ENCODE results near the gene CACNA1I. TPM values are rescaled to one million over a fixed set of nuclear protein-coding genes. Genes with fewer than 3 reads are reported as not detected.

CACNA1I gene
- total RNA-seq, 1 donor from 2014 or later: 0.40 TPM

DNA sequence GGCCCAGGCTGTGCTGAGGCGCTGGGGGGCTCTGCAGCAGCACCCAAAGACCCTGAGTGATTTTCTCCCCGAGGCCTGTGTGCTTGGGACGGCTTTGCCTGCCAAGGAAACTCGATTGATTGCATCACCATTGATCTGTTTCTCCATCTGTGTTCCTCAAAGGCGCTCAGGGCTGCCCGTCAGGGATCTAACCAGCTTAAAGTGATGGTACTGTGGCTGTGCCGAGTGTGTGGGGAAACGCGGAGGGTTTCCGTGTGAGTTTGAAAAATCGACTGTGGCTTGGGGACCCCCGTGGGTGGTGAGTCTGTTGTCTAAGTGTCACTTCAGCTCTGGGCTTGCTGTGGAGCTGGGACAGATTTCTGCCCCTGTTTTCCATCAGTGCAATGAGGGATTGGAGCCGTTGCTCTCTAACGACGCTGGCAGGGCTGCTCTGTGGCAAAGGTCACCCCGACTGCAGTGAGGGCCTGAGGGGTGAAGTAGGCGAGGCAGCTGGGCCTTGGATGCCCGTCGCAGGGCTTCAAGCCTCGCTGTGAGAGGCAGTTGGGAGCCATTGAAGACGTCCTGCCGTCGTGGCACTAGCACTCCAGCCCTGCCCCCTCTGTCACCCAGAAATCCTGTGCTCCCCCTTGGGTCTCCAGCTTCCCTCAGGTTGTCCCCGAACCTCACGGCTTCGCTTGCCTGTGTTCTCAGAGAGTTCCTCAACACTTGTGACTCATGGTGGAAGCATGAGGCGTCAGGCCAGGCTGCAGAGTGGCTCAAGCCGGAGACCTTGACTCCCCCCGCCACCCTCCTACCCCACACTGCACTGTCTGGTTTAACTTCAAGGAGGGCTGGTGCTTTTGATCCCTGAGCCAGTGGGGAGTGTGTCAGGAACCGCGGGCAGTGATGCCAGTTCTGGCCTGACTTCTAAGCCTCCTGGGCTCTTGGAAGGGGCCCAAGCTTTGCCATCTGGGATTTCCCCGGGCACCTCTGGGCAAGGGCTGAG is 21.8 kb downstream of the CACNA1I start:
- ATAC-seq: peak; percentile 28
- intact Hi-C loops (cut with DNase I): no loop called here
- no peak for DNase-seq (ENCODE audit: low spot score)

DNA sequence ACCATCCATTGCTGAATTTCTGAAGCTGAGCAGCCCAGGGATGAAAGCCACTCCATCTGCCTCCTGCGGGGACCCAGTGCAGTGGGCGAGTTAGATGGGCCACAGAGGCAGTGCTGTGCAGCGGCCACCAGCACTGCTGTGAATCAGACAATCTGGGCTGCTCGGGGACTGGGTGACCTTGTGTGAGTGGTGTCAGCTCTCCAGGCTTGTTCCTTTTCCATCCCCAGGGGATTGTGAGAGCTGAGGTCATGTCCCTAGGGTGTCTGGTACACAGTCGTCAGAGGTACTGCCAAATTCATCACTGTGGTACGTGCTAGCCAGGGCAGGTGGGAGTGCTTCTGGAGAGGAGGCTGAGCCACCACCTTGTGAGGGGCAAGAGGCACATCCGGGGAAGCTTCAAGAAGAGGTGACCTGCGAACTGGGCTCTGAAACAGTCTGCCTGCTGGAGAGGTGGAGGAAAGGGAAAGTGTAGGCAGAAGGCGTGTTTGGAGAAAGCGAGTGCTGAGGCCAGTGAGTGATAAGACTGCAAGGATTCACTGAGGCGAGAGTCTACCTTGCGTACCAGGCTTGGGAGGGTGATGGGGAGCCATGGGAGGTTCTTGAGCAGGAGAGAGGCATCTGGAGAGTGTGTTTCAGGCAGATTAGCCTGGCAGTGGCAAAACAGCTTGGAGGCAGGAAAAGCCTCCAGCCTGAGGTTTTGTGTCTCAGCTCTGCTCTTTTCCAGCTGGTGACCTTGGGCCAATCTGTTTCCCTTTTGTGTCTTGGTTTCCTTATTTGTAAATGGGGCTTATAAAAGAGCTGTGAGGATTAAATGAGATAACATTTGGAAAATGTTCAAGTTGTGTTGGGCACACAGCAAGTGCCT is 22.7 kb downstream of the CACNA1I start:
- DNase-seq (ENCODE audit: low spot score): no peak
- intact Hi-C loops (cut with DNase I): no loop called here
- ATAC-seq: no peak

DNA sequence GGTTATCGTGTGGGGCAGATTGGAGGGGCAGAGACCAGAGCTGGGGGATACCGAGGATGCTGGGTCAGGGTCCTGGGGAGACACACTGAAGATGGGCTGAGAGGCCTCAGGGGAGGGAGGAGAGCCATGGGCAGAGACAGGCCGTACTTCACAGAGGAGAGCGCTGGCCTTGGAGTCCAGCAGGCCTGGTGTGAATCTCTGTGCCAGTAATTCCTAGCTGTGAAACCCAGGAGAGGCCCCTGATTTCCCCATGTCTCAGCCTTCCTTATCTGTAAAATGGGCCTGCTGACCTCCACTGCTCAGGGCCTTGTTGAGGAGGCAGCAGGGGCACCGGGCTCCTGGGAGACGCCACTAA is 23.4 kb downstream of the CACNA1I start:
- no peak for DNase-seq (ENCODE audit: low spot score)
- no peak for ATAC-seq
- intact Hi-C loops (cut with DNase I): no loop called here

DNA sequence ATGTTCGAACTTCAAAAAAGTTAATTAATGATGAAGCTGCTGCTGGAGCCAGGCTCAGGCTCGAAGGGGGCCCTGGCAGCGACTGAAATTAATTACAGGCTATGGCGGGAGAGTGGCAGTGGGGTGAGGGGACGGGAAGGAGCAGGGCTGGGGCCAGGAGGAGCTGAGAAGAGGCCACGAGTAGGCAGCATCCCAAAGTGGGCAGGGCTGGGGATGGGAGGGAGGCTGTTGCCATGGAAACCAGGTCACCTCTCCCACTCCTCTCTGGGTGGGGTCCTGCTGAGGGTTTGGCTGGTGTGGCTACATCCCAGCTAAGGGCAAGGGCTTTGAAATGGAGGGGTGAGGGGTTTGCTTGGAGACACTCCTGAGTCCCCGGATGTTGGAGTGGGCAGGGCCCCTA is 23.9 kb downstream of the CACNA1I start:
- no peak for ATAC-seq
- intact Hi-C loops (cut with DNase I): no loop called here
- DNase-seq (ENCODE audit: low spot score): no peak

DNA sequence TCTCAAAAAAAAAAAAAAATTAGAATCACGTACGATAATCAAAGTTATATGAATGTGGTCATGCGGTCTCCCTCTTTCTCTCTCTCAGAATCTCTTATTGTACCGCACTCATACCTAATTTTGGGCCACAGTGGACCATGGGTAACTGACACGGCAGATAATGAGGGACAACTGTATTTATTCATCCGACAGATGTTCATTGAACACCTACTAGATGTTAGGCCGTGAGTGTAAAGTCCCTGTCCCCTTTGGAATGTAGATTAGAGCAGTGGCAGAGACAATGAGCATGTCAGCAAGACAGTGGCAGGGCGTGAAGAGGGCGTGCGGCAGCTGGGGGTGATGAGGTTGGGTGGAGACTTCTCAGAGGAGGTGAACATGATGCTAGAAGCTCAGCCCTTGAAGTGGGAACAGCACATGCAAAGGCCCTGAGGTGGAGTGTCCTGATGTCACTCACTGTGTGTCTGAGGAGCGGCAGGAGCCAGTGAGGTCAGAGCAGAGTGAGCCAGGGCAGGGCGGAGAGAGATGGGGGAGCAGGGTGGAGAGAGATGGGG is 25.1 kb downstream of the CACNA1I start:
- DNase-seq (ENCODE audit: low spot score): no peak
- no peak for ATAC-seq
- intact Hi-C loops (cut with DNase I): no loop called here

DNA sequence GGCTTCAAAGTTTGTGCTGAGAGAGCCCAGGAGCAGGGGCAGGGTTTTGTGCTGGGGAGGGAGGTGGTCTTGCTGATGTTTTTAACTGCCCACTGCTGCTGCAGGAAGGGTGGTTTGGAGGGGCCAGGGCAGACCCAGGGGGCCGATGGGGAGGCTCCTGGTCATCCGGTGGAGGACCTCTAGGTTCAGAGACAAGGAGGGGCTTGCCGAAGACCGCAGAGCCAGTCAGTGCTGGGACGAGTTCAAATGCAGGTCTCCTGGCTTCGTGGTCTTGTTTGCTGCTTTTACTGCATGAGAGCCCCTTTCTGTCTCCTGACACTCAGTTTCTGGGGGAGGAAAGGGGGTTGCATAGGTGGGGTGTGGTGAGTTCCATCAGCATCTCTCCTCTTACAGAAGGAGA is 26.0 kb downstream of the CACNA1I start:
- DNase-seq (ENCODE audit: low spot score) (no peak), ATAC-seq (no peak)
- intact Hi-C loops (cut with DNase I): no loop called here

DNA sequence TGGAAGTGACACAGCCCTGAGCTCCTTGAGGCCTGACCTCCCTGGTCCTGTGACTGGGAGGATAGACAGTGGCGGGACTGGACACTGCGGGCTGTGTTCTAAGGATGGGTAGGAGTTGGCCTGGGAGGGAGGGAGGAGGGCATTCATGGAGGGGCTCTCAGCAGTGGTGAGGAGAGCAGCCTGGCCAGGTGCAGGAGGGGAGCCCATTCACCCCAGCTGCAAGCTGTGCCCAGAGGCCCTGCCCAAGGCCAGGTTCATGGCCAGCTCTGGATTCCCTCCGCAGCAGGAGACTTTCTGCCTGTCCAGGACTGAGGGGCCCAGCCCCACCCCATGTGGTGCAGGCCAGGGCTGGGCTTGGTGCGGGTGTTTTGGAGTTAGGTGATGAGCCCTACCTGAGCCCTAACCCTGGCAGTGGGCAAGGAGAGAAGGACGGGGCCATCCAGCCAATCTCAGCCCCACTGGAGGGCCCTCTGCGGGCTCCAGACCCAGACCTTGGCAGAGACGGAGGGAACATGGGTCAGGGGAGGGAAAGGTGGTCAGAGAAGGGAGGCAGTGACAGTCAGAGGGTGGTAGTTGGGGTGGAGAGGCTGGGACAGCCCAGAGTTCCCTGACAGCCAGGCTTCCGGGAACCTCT is 26.8 kb downstream of the CACNA1I start:
- intact Hi-C loops (cut with DNase I): no loop called here
- no peak for ATAC-seq

DNA sequence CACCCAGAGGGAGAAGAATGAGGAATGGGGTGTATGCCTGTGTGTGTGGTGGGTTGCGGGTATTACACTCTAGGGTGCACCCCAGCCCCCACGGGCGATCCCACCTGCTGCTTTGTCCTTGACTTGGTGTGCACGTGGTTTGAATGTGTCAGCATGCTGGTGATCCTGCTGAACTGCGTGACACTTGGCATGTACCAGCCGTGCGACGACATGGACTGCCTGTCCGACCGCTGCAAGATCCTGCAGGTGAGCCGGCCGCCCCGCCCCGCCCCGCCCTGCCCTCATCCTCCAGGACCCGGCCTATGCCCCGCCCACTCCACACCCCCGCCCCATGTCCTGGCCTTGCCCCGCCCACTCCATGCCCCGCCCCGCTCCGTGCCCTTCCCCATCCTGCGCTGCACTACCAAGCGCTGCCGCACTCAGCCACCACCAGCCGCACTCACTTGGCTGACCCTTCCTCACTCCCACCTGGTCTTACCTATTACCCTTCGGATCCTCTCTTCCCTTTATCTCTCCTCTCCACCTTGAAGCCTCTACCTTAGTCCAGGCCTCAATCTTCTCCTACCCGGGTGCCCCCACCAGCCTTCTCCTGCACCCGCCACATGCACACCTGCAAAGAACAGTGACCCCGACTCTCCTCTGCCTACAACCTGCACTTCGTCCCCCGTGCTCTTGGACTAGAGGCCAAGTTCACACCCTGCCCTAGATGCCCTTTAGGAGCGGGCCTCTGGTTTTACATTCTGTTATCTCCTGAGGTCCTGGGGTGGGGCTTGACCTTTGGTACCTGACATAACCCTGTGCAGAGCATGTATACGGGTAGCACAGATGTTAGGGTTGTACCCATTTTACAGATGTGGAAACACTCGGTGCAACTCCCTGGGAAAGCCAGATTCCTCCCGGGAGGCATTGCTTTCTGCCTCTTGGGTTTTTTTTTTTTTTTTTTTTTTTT is 27.7 kb downstream of the CACNA1I start:
- ATAC-seq (no peak), DNase-seq (ENCODE audit: low spot score) (peak; percentile 64)
- intact Hi-C loops (cut with DNase I): no loop called here

More for the DNA sequence above, 26.8 kb downstream of the CACNA1I start:
- DNase-seq (ENCODE audit: low spot score): no peak

DNA sequence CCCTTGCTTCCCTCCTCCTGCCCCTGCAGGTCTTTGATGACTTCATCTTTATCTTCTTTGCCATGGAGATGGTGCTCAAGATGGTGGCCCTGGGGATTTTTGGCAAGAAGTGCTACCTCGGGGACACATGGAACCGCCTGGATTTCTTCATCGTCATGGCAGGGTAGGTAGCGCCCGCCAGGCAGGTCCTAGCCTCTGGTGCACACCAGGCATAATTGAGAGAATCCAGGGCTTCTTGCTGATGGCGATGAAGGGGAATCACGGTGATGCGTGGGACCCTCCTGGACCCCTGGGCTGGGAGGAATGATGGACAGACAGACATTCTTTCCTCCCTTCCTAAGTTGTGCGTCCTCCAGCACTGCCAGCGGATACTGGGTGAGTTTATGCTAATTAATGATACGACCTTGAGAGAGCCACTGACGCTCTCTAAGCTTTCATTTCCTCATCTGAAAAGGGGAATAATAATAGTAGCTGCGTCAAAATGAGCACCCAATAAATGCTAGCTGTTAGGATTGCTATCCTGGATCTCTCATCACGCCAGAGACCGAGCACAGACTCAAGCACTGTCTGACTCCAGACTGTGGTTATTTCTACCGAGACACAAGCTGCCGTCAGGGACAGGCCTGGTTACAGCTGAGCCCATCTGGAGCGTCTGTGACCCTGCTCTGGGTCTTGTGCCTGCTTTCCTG is 30.1 kb downstream of the CACNA1I start:
- DNase-seq (ENCODE audit: low spot score) (no peak), ATAC-seq (no peak)
- intact Hi-C loops (cut with DNase I): no loop called here

DNA sequence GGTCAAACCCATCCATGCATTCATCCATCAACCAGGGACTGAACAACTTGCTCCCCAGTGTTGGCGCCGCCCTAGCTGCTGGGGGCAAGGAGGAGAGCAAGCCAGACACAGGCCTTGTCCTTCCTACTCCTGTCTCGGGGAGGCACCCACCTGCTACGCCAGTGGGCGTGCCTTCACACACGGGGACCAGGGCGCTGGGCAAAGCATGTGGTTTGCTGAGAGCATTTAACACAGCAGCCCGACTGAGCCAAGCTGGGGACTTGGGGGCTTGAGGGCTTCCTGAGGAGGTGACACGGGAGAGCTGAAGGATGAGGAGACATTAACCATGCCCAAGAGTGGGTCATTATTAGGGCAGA is 30.6 kb downstream of the CACNA1I start:
- DNase-seq (ENCODE audit: low spot score): no peak
- intact Hi-C loops (cut with DNase I): no loop called here
- no peak for ATAC-seq

DNA sequence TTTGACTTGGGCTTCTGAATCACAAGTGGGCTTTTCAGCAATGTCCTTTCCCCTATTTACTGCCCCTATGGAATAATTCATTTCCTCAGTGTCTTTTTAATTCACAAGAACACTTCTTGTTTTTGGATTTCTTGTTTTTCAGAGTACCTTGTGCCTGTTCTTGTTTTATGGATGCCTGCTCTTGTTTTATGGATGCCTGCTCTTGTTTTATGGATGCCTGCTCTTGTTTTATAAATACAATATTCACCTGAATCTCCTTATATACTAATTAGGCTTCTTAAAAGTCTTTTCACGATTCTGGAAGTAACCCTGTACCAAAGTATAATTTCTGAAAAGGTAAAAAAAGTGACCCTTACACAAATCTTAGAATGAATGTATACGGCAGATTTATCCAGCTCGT is 32.8 kb downstream of the CACNA1I start:
- intact Hi-C loops (cut with DNase I): no loop called here
- ATAC-seq: no peak
- DNase-seq (ENCODE audit: low spot score): no peak

DNA sequence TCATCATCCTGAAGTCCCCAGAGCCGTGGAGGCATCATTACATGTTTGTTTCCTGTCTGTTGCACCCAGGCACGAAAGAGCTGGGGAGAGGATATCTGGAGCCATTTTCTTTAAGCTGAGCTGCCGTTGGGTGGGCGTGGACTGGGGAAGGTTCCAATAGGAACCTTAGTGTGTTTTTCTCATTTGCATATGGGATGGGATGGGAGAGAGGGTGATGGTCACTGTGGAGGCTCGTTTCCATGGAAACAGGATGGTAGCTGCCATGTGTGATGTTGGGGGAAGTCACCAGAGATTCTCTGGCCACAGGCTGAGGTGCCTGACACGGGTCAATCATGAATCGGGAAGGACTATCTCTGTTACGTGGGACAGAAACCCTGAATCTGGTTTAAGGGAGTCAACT is 39.7 kb downstream of the CACNA1I start:
- DNase-seq (ENCODE audit: low spot score) (no peak), ATAC-seq (no peak)
- intact Hi-C loops (cut with DNase I): no loop called here

DNA sequence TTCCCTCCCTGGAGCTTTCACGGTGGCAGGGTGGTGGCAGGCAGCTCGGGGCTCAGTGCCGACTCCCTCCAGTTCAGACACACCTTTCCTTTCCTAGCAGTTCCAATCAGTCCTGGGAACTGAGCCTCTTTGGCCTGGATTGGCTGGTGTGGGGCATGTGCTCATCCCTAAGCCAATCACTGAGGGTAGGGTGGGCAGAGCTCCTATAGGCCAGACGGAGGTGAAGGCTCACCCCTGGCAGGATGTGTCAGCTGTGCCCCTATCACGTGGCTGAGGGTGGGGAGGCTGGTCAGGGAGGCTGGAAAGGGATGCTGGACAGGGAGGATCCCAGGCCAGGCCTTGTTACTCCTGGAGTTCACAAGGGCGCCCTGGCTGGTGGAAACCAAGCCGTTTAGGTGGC is 40.2 kb downstream of the CACNA1I start:
- ATAC-seq: no peak
- intact Hi-C loops (cut with DNase I): no loop called here

DNA sequence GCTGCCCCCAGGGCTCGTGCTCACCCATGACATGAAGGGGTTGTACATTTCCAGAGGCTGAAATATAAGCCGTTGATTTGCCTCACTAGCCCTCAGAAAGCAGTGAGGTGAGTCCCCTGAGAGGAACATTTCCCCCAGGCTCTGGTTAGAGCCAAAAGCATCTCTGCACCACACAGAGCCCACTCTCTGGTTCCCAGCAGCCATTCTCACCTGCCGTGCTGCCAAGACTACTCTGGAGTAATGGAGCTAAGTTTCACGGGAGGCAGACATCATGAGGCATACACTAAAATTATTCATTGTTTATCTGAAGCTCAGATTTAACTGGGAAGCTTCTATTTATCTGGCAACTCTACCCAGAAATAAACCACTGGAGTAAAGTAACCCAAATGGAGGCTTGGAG is 40.8 kb downstream of the CACNA1I start:
- ATAC-seq: no peak
- intact Hi-C loops (cut with DNase I): no loop called here
- DNase-seq (ENCODE audit: low spot score): no peak

More for the DNA sequence above, 40.2 kb downstream of the CACNA1I start:
- DNase-seq (ENCODE audit: low spot score): no peak

DNA sequence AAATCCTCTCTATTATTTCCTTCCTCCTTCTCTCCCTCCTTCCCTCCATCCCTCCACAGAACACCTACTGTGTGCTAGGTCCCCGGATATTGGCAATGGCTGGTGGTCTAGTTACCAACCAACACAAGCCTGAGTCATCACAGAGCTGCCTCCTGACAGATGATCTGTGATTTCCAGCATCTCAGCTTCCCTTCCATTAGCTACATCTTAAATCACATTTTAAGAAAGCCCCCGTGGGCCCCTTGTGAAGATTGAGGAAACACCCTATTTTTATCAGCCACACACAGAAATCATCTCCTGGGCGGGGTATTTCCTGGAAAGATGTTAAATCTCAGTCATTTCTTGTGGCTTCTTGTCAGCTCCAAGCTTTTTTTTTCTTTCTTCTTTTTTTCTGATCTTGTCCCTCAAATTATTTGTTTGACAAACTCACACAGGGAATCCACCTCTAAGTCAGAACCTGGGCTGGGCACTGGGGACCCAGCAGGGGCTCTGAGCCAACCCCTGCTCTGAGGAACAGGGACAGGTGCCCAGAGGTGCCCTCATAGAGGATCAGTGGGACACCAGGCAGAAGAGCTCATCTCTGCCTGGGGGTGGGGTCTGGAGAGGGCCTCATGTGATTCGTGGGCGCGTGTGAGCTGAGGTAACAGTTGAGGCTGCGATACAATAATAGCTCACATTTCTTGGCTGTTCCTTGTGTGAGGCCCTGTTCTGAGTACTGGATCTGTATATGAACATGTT is 42.4 kb downstream of the CACNA1I start:
- DNase-seq (ENCODE audit: low spot score) (no peak), ATAC-seq (no peak)
- intact Hi-C loops (cut with DNase I): no loop called here

DNA sequence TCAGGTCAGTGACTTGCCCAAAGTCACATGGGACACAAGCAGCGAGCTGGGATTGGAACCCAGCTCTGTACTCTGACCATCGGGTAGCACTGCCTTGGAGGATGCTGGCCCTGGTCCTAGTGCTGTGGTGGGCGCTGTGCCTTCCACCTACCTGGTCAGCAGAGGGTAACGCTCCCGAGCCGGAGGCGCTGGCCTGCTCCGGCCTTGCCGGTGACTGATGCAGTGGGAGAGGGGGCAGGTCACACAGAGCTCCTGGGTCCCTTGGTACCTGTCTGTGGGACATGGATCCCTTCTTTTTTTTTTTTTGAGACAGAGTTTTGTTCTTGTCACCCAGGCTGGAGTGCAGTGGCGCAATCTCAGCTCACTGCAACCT is 43.0 kb downstream of the CACNA1I start:
- intact Hi-C loops (cut with DNase I): no loop called here
- DNase-seq (ENCODE audit: low spot score) (no peak), ATAC-seq (no peak)

DNA sequence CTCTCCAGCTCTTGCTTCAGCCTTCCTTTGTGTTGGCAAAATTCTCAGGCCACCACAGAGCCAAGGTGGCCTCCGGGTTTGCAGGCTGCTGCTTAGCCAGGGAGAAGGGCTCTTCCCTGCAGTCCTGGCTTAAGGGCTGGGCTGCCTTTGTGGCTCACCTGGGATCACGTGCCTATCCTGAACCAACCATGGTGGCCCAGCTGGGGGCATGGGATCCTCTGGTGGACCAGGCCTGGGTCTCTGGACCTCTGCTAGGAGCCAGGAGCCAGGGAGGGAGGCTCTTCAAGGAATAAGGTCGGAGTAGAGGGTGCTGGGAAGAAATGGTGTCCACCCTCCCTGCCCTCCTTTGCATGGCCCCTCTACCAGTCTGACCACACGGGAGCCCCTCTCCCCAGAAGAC is 43.9 kb downstream of the CACNA1I start:
- intact Hi-C loops (cut with DNase I): no loop called here
- ATAC-seq (no peak), DNase-seq (ENCODE audit: low spot score) (no peak)

Measured in sciatic nerve (tissue), 2 donors.